Inferior parietal cortex (tissue), 1 donor: ENCODE measurements around the gene SORBS2.

Source experiments
- DNase-seq: peaks from one replicate; pipeline ENCODE4 v3.0.0-alpha.2; 2016; ENCODE audit errors: extremely low spot score

SORBS2 gene

DNA sequence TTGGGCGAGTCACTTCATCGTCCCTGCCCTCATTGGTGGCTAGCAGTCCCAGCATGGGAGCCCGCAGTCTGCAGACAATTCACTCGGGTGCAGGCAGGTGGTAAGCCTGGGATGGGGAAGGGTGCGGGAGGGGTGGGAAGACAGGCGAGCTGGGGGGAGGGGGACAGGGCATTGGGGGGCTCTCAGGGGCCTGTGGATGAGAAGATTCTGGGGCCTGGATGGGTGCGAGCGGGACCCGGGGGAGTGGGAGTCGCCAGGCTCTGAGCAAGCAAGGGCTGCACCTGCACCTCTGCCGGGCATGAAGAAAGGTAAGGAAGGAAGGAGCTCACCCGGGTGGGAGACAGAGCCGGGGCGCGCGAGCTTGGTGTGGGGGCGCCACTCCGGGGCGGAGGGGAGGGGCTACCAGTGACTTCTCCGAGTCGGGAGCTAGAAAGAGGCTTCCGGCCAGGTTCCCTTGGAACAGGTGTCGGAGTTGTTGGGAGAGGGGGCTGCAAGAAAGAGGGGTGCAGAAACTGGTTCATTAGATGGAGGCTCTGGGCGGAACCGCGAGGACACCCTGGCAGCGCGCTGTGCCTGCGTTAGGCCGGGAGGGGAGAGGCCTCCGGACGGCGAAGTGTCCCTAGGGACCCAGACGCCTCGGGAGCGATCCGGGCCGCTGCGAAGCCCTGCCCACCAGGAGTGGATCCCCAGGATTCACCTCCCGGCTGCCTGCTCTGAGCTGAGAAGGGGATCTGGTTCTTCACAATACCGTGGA lies 173.3 kb downstream of the SORBS2 start:
- DNase-seq, result no peak

DNA sequence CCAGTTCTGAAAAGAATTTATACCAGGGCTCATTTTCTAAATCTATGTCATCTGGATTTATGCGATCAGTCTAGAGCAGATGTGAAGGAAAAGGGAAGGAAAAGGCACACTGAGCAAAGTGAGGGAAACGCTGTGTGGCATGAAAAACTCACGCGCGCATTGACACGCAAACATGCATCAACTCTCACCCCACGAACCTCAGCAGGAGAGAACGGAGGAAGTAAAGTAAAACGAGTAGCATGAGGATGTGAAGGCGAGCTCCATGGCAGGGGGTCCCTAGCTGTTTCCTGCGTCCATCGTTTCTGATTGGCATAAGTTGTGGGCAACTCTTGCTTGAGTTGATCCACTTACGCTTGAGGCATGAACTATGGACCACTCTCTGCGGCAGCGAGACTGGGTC lies 173.9 kb downstream of the SORBS2 start:
- DNase-seq, result no peak

DNA sequence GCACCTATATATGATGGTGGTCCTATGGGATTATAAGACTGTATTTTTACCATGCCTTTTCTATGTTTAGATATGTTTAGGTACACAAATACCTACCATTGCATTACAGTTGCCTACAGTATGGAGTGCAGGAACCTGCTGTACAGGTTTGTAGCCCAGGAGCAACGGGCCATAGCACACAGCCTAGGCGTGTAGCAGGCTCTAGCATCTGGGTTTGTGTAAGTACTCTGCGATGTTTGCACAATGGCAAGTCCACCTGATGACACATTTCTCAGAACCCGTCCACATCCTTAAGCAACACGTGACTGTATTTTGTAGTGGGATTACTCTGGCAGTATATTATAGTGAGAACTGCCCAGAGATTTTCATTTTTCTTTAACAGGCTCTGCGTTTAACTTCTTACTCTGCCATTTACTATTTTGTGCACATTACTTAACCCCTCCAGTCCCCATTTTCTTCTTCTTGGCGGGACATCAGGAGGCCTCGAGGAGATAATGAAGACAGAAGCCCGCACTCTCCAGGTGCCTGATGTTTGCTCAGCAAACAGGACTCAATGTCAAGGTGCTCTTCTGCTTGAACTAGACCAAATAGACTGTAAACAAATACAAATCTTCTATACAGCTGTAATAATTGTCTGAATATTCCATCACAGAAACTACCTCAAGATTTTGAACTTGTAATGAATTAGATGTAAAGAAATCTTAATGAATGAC lies 174.7 kb downstream of the SORBS2 start:
- DNase-seq, result no peak

DNA sequence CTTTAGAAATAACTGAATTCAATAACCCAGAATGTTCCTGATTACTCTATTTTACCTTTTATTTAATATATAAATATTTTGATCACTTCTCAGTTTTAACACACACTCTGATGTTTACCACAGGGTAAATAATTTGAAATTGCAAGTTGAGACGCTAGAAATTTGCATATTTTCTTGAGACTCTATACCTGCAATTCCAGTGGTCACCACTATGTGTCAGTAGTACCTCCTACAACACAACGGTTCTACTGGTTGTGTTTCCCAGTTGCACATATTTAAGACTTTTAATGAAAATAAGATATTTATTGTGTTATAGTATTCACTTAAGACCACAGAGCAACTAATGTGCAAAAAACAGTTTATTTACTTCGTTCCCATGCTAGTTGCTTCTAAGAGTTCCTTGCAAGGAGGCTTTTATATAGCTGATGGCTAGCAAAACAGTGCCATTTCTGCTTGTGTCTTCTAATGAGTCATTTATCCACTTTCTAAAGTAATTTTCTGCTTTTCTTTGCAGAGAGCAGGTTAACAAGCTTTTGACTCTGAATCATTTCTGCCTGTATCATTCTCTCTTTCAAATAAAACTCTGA lies 177.8 kb downstream of the SORBS2 start:
- DNase-seq, result no peak

DNA sequence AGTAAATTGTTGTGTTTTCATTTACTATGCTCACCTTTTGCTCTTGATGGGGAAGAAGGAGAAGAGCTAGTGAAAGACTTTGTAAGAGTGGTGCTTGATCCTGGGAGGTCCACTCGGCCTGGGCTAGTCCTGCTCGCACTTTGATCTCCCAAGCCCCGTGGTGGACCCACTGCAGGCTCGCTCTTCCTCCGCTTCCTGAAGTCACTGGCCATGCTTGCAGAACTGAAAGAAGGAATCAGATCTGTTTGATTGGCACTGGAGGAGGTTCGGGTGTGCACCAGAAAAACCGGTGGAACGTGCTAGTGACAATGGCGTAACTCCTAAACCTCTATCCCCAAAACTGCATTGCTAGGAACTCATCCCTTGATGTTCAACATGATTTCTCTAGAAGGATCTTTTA lies 185.2 kb downstream of the SORBS2 start:
- DNase-seq, result no peak

DNA sequence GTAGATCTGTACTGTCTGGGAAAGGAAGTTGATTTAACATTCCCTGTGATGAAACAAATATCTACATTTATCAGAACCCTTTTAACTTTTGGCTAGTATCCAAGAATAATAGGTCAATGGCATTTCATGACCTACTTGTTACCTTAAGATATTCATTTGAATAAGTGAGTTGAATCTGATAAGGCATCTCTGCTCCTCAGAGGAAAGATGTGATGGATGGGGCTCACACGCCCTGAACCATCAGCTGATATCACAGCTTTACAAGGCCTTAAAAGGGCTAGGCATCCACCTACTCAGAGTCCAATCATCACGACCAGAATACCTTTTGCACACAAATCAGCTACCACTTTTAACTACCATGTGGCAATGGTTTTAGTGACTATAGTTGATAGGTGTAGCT lies 186.5 kb downstream of the SORBS2 start:
- no peak for DNase-seq

DNA sequence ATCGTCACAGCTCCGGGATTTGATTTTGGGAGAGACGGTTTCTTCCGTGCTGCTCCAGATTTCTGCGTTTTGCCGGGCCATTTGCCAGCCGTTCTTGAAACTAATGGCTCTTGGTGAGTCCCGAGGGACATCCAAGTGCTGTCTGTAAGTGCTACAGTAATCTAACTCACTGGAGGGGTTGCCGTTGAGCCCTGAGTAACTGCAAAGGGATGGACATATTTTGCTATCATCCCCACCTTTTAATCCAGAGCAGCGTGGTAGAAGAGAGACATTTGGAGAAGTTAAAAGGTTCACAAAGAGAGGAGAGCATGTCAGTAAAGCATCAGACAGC lies 187.8 kb downstream of the SORBS2 start:
- DNase-seq, result no peak

DNA sequence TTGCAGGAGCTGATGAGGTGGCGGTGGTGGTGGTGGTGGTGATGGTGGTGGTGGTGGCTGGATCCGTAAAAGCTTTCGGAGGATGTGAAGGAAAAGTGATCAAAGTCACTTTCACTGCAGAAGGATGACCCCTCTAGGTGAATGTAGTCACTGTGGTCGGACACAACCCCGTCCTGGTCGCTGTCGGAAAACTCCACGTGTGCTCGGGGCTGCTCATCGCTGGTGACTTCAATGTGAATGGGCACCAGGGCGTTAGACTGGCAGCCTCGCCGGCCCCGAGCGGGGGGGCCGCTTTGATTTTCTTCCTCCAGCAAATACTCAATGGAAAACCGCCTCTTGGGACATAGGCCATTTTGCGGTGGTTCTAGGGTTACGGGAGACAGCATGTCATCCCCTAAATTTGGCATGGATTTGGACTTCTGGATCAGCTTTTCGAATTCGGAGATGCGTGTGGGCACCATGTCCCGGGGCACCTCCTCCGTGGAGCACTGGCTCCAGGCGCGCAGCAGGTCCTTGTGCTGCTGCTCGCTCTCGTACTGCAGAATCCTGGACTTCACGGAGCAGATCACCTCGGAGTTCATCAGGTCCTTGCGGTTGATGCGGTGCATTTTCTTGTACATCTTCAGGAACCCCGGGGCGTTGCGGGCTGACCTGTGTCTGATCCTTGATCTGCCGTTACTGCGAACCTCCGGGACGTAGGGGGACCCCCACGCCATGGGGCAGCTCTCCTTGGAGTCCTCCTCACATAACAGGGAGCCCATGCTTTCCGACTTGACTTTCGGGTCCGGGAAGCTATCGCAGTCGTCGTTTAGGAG lies 188.3 kb downstream of the SORBS2 start:
- DNase-seq, result no peak

DNA sequence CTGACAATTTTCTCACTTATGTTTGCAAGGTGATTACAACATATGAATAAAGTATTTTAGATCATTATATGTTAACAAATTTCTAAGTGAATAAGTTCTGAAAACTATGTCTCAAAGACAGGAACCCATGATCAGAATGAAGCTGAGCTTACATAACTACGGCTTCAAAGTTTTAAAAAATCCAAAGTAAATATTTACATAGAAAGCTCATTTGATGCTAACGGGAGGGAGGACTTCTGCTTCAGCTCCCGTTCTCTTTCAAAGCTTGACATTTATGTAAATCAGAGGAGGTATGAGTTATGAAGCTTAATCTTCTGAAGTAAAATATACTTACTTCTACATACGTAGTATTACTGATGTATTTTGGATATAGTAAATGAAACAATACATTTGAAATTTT lies 203.8 kb downstream of the SORBS2 start:
- no peak for DNase-seq

DNA sequence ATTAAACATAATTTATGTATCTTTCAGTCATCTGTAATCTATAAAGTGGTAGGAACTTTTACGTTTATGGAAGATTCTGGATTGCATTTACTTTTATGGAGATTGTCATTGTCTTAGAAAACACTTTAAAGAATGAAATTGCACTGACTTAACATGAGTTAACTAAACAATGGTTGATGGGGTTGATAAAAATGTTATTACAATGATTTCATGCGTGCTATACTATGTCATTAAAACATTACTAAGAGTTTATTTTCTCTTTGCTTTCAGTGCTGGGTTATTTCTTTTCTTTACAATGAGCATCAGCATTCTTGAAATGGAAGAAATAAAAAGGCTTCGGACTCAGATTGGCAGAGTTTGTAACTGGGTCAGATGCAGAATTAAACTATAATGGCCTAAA lies 209.6 kb downstream of the SORBS2 start:
- DNase-seq, result no peak

DNA sequence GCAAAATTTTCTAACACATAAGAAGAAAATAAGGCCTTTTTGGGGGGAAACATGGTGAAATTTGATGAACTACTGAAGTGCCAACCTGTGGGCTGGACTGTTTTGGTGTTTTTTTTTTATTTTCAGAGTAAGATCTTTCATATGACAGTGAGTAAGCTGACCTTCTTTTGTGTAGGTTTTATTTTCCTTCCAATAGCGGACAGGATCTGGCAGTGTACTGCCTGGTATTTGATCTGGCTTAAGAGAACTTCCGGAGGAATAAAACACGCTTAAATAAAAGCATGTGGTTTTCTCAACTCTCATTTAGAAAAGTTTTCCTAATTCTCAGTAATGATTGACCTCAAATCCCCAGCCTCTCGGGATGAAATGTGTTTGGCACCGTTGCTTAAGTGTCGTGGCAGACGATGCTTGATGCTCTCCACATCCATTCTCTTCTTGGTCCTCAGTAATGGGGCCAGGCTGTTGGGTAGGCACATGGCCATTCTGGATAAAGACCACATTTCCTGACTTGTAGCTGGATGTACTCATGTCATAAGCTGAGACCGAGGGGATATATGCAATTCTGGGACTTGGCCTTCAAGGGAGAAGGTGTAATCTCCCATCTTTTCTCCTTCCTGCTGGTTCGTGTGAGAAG lies 211.1 kb downstream of the SORBS2 start:
- DNase-seq, result no peak

DNA sequence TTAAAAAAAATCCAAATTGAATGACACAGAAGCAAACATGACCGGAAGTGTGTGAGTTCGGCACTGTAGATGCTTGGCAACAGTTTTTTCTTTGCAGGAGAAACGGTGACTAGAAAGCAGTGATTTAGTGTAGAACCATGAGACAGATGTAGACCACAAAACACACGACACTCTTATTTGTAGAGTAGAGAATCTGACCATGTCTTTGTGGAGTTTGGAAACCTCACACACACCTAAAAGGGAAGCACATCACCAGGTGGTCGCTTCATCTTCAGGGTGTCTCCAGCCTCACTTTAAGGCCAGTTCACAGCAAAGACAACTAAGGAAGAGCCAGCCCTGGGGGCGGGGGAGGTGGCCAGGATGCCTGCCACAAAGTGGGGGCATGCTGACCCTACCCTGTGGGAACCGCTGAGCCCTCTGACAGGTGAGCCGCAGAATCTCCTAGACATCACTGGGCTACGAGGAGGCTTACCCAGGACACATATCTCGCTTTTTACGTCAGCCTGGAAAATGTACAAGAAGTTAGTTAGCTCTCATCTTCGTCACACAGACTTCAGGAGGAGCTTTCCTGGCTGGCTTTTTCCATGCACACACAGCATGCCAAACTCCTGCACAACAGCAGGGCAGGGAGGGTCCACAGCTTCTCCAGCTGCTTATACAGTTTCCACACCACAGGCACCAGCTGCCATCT lies 212.3 kb downstream of the SORBS2 start:
- no peak for DNase-seq

DNA sequence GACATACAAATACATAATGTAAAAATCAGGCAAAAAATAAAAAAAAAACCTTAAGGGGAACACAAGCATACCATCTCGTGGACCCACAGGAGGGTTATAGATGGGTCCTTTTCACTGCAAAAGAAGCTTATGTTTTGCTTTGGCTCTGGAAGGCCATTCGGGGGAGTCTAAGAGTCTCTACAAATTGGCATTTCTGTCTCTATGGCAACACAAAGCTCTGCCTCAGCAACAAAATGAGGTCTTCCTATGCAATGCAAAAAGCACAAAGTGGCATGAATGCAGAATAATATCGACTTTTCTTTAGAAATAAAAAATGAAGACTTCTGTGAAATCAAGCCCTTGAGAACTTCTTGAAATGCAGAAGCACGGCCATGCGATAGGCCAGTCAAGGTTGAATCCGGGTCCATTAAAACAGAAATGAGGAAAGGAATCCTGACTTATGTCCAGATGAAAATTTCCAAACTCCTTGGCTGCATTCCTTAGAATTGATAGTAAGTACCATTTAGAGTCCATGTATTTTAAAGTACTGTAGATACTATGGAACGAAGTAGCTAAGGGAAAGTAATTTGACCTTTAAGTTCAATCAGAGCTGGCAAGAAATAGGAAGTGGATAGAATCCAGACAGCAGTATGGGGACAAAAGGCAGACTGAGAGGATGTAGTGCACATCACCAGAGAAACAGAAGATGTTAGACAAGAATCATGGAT lies 213.0 kb downstream of the SORBS2 start:
- peak; percentile 32 for DNase-seq

DNA sequence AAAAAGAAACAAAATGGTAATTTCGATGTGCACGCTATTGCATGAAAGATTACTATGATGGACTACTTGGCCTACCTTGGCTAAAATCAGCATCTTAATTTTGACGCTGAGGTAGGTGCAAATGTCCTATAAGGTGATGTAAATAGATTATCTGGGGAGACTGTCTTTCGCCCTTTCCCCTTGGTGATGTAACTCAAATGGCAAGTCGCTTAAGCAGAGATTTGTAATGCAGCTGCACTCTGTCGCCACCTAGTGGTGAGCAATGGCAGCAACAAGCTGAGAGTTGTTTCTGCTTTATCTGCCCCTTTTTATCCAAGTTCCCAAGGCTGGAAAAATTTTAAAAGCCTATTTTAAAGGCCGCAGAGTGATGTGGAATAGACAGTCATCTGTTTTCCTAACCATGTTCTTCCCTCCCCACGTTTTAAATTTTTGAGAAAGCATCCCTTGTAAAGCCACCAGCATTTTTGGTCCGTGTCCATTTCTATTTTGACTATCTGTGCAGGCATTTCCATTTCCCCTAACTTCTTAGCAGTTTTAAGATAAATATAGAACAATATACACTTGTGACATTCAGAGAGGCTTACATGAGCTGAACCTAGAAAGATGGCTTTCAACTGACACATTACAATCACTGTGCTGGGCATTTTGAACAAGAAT lies 214.3 kb downstream of the SORBS2 start:
- peak; percentile 91 for DNase-seq

DNA sequence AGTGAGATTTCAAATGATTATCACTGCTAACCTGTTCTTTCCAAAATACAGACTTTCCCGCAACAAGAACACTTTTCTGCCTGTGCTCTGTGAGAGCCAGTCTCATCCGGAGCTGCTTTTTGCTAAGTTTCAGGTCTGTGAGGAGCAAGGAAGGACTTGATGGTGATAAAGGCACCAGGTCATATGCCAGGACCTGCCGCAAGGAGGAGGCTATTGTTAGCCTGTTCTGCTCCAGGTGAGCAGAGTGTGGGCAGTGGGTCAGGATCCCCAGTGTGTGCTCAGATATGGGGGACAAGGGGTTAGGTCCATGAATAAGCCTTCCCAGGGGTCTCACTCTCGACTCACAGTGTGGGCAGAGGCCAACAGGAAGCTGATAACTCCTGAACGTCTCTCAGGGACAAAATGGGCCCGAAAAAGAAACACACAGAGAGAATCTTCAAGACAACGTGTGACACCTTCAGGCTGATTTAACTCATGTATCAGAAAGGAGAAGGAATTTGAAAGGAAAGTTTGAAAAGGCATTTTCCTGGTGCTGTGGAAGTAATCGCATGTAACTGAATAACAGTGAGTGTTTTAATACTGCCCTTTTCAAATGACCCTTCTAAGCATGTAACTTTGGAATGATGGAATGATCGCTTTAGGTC lies 219.0 kb downstream of the SORBS2 start:
- DNase-seq, result no peak

DNA sequence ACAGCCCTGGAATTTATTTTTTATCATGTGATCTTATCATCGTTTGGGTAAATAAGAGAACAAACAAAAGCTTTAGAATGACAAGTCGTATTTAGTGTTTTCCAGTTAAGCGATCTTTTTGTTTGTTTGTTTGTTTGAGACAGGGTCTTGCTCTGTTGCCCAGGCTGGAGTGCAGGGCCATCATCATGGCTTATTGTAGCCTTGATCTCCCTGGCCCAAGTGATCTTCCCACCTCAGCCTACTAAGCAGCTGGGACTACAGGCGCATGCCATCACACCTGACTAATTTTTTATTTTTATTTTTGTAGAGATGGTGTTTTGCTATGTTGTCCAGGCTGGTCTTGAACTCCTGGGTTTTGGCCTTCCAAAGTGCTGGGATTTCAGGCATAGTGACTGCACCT lies 219.6 kb downstream of the SORBS2 start:
- DNase-seq, result no peak

DNA sequence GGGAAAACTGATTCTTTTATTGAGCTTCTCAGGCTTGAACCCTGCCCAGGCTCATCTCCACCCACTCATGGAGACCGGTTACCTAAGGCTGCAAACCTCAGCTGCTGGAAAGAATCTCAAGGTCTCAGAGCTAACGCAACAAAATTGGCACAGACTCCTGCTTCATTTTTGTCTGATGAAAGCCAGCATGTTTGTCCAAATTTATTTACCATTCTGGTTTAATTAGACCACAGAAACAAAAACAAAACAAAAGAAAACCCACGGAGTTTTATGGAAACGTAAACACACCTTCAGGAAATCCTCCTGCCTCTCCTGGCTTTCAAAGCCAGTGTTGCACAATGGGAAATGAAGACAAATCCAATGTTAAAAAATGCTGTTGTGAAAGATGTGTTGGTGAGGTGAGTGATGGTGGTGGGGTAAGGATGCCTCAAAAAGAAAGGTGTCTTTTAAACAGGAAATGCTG lies 220.3 kb downstream of the SORBS2 start:
- DNase-seq, result no peak

DNA sequence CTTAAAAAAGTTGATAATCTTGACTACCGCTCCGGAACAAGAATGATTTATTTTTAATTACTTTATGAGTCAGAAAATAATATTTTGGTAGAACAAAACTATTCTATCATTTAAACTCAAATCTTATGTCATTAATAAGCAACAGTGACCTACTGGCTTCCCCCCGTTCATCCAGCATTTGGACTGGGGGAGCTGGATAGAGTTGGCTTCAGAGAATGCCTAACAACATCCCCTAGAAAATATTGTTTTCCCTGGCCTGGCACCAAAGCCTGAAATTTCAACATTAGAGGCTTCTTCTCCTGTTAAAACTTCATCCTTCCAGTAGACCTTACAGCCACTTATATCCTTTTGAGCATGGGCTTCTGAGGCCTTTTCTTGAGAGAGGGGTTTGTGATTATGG lies 221.0 kb downstream of the SORBS2 start:
- no peak for DNase-seq

DNA sequence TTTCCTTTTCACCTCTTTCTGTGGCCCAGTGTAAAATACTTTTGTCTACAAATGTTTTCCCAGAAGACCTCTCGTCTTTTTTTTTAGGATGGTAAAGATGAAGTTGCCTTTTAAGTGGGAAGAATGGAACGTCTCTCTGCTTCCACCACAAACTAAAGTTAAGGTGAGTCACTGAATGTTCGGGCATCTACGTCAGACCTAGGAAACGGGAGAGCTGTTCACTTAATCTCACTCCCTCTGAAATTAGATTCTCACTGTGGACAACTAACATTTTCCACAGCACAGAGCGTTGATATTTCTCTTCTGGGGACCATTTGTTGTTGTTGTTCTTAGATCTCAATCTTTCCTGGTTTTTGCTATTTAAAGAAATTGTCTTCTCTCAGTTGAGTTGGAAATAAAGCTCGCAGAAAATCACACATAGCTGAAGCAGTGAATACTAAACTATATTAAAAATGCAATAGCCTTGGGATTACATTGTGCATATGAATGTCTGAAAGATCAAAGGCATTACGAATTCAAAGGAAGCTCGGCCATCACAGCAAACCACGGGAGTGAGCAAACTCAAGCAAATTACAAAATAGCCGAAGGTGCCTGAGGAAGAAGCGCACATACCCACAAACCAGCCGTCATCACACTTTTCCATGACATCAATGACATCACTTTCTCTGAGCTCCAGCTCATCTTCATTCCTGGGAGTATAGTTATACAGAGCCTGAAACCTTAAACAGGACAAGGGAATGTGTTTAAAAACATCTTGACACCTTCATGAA lies 222.7 kb downstream of the SORBS2 start:
- no peak for DNase-seq
